ENCODE data around the gene INO80B. TPM values are rescaled to one million over a fixed set of nuclear protein-coding genes. Genes with fewer than 3 reads are reported as not detected.
A peak's percentile ranks its signal among the peaks of the same experiment; 100 is the strongest.

INO80B gene
- total and polyA plus RNA-seq, 9 of the 15 experiments (the other 6 are each of a cell fraction or from before 2014, with no cell fraction given): 0.41 to 22.6 (median 9.0) TPM

DNA sequence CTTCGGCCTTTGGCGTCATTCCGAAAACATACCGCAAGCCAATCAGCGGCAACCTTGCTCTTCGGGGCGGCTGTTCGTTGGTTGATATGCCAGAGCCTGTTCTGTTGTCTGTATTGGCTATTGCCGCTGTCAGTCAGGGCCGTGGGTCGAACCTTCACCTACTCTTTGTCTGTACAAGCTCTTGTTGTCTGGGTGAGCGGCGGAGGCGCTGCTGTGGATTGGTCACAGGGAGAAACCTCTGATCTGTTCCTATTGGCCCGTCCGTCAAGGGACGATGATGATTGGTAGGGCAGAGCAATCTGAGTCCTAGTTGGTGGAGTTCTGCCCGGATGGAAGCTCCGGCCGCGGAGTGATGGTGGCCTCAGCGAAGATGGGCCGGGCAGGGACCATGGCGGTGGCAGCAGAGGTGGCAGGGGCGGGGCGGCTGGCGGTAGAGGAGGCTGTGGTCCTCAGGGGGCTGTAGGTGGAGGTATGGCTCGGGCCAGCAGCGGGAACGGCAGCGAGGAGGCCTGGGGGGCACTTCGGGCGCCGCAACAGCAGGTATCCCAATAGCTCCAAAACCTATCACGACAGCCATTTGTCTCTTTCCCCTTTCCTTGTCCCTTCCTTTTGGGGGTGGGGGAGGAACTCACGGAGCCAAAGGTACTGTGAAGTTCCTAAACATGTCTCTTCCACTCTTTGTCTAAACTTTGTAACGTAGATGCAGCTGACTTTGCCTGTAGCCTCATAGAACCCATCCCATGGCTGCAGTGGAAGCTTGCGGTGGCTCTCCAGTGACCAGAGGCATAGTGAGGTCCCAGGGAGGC is 3.4 kb downstream of the INO80B start, which contains the start of gene WBP1 (continued):
- TF ChIP-seq, protein P1, sequence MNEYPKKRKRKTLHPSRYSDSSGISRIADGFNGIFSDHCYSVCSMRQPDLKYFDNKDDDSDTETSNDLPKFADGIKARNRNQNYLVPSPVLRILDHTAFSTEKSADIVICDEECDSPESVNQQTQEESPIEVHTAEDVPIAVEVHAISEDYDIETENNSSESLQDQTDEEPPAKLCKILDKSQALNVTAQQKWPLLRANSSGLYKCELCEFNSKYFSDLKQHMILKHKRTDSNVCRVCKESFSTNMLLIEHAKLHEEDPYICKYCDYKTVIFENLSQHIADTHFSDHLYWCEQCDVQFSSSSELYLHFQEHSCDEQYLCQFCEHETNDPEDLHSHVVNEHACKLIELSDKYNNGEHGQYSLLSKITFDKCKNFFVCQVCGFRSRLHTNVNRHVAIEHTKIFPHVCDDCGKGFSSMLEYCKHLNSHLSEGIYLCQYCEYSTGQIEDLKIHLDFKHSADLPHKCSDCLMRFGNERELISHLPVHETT (CRISPR knock-in tag; conservative IDR thresholded peaks at IDR 0.05 in 1 of 2, IDR thresholded peaks at IDR 0.05 in 1 of 2): peak in 1 of 2 experiments; percentile 75; a peak in 2 of 4 replicates
- TF ChIP-seq ZNF133 (CRISPR knock-in tag; IDR thresholded peaks at IDR 0.05) (no peak), PRPF4 (IDR thresholded peaks at IDR 0.05; ENCODE audit: insufficient read depth, low read depth, low read length, poor library complexity, severe bottlenecking) (no peak), MTA3 (IDR thresholded peaks at IDR 0.05; ENCODE audit: borderline replicate concordance) (peak; percentile 45; the same call in 1 of the 2 replicates), HDAC6 (IDR thresholded peaks at IDR 0.05; ENCODE audit: low read depth, low read length) (no peak), HLTF (IDR thresholded peaks at IDR 0.05) (no peak), CREB1 (IDR thresholded peaks at IDR 0.05) (peak; percentile 58; the same call in 1 of the 2 replicates), CREB1 (CRISPR knock-in tag; IDR thresholded peaks at IDR 0.05) (peak; percentile 71; the same call in 1 of the 2 replicates), DDX20 (tag; IDR thresholded peaks at IDR 0.05; ENCODE audit: low read depth) (no peak), PML (IDR thresholded peaks at IDR 0.05; ENCODE audit: low read length) (no peak), ZNF384 (IDR thresholded peaks at IDR 0.05; ENCODE audit: low read depth, low read length) (no peak), CBFA2T3 (IDR thresholded peaks at IDR 0.05) (no peak)
- TF ChIP-seq, protein P2, sequence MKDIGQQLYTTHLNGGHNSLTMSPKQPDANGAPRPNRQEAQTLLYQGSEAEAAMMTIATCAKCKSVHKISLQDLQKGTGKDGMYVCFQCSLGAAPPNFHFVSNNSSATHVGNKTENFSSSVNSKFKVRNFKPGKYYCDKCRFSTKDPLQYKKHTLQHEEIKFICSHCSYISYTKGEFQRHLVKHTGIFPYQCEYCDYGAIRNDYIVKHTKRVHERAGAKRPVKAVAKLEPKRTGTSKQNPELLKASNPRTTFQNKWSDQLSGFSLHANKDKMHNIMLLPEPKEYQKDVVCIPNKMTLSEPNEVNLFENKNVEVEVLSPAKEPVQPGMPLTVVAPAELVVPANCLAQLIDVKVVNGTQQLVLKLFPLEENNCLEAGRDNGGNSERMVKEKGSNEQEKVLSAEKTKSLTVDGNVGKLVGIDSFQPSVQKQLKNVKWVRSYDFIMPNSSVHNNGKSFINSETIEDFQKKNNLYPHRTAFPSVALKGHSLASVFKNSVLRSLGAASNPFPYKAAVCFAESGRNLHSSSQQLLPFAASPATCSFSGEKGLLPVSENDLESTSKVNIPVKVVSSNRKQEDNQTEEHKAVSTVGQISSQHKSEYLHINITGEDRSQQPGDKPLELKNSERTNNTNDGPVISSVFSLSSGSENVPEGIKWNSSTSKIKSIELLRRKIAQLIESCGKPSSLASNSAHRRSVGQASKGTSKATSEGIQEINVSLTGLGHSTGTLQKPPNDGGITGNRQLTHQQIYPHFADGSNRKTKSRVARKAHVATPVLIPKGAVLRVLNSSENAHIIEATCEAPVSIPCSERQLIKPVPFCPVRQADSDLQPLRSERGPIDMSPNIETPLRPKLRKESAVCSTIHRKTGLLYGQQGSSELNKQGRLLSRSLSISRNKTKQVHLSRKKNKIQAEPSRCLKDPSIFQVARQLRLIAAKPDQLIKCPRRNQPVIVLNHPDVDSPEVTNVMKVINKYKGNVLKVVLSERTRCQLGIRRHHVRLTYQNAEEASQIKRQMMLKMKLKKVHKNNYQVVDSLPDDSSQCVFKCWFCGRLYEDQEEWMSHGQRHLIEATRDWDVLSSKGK (CRISPR knock-in tag; IDR thresholded peaks at IDR 0.05): no peak
- TF ChIP-seq, protein P3, sequence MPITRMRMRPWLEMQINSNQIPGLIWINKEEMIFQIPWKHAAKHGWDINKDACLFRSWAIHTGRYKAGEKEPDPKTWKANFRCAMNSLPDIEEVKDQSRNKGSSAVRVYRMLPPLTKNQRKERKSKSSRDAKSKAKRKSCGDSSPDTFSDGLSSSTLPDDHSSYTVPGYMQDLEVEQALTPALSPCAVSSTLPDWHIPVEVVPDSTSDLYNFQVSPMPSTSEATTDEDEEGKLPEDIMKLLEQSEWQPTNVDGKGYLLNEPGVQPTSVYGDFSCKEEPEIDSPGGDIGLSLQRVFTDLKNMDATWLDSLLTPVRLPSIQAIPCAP (CRISPR knock-in tag; IDR thresholded peaks at IDR 0.05; ENCODE audit: borderline replicate concordance): no peak
- TF ChIP-seq, protein P4, sequence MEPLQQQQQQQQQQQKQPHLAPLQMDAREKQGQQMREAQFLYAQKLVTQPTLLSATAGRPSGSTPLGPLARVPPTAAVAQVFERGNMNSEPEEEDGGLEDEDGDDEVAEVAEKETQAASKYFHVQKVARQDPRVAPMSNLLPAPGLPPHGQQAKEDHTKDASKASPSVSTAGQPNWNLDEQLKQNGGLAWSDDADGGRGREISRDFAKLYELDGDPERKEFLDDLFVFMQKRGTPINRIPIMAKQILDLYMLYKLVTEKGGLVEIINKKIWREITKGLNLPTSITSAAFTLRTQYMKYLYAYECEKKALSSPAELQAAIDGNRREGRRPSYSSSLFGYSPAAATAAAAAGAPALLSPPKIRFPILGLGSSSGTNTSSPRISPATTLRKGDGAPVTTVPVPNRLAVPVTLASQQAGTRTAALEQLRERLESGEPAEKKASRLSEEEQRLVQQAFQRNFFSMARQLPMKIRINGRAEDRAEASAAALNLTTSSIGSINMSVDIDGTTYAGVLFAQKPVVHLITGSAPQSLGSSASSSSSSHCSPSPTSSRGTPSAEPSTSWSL (CRISPR knock-in tag; IDR thresholded peaks at IDR 0.05; ENCODE audit: borderline replicate concordance): no peak
- TF ChIP-seq, protein P5, sequence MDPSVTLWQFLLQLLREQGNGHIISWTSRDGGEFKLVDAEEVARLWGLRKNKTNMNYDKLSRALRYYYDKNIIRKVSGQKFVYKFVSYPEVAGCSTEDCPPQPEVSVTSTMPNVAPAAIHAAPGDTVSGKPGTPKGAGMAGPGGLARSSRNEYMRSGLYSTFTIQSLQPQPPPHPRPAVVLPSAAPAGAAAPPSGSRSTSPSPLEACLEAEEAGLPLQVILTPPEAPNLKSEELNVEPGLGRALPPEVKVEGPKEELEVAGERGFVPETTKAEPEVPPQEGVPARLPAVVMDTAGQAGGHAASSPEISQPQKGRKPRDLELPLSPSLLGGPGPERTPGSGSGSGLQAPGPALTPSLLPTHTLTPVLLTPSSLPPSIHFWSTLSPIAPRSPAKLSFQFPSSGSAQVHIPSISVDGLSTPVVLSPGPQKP (CRISPR knock-in tag; IDR thresholded peaks at IDR 0.05): no peak
- TF ChIP-seq, protein P6, sequence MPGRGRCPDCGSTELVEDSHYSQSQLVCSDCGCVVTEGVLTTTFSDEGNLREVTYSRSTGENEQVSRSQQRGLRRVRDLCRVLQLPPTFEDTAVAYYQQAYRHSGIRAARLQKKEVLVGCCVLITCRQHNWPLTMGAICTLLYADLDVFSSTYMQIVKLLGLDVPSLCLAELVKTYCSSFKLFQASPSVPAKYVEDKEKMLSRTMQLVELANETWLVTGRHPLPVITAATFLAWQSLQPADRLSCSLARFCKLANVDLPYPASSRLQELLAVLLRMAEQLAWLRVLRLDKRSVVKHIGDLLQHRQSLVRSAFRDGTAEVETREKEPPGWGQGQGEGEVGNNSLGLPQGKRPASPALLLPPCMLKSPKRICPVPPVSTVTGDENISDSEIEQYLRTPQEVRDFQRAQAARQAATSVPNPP (IDR thresholded peaks at IDR 0.05; ENCODE audit: borderline replicate concordance, insufficient read depth, insufficient read length): no peak

Data from K562 (cell line).